ENCODE results near the gene CD163. TPM values are rescaled to one million over a fixed set of nuclear protein-coding genes. Genes with fewer than 3 reads are reported as not detected.
"Not testable (repeated sequence)": the region's sequence is repeated elsewhere in the genome, so short reads cannot be mapped to it uniquely, and the experiment has no call there.

CD163 gene
- total RNA-seq = not detected

DNA sequence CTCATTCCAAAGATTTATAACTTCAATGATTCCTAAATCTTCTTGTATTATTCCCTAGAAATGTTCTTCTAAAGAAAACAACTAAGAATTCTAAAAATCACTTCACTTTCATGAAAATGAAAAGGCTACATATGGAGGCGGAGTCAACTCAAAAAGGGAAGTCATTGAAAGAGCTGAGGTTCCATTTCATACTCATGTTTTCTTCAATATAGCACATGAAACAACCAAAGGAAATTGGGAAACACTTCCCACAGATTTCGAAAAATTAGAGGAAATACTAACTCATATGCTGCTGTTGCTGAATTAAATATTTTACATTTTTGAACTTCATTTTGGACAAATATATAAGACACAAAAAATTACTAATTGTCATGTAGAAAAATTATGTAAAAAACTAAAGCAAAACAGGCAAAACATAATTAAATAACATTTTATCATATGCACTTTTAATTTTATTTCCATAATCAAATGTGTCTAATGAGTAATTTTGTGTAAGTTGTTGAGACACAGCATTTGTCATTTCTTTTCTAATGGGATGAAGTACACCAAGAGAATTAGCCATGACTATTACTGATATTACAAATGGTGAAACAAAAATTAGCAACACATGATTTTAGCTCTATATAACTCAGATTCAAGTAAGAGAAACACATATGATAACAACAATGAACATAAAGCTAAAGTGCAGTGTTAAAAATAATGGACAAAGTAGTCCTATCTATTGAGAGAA, at the start of gene CD163:
Gene CD163 (minus strand): TSS at position 92 of the 730 bp plus-strand sequence. CDS start 87 bp downstream, at position 5.
- H3K27ac Mint-ChIP-seq = no peak within 1 kb of the TSS
- peaks cover 0 to under 1% of the 10 kb centered on the region in 2 donors for H3K9me3 Mint-ChIP-seq
- no peak for DNase-seq (ENCODE audit: low spot score in 2 of 2)
- no peak for ATAC-seq
- peaks cover 0 to 5% of the 10 kb centered on the region in 2 donors for H3K36me3 Mint-ChIP-seq

DNA sequence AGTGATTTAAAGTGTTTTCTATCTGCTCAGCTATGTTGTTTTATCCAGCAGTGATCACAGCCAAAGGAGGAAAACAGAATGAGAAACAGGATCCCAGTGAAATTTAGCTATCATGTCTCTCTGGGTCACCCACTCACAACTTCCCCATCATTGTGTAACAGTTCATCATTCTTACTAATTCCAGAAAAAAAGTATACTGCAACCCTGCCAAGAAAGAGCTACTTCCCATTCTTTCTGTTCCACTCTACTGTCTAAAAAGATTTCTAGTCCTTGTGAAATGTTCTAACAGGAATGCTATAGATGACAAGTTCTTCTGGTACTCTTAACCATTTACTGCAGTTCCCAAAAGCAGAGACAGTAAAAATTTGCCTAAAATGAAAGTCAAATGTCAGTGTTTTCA, 39.2 kb upstream of the CD163 start:
- peaks cover 0 to 5% of the 10 kb centered on the region in 2 donors for H3K9me3 Mint-ChIP-seq
- H3K27ac Mint-ChIP-seq = no peak overlapping the region
- ATAC-seq (no peak), DNase-seq (ENCODE audit: low spot score in 2 of 2) (no peak)
- H3K36me3 Mint-ChIP-seq = peaks cover 0 to 13% of the 10 kb centered on the region in 2 donors

DNA sequence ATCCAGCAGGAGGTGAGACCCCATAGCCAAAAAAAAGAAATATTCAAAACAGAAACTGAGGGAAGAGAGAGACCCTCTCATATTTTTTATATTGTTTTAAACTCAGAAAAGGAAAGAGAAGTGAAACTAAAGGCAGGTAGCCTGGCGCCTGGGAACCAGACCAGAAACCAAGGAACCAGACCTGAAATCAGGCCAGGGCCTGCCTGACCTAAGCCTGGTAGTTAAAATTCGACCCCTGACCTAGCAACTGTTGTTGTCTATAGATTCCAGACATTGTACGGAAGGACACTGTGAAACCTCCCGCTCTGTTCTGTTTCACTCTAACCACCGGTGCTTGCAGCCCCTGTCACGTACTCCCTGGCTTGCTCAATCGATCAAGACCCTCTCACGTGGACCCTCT, 38.5 kb upstream of the CD163 start:
- DNase-seq (ENCODE audit: low spot score in 2 of 2) = no peak
- no peak overlapping the region for H3K27ac Mint-ChIP-seq
- H3K9me3 Mint-ChIP-seq = peaks cover 0 to 9% of the 10 kb centered on the region in 2 donors
- H3K36me3 Mint-ChIP-seq = peaks cover 0 to 13% of the 10 kb centered on the region in 2 donors
- no peak for ATAC-seq

DNA sequence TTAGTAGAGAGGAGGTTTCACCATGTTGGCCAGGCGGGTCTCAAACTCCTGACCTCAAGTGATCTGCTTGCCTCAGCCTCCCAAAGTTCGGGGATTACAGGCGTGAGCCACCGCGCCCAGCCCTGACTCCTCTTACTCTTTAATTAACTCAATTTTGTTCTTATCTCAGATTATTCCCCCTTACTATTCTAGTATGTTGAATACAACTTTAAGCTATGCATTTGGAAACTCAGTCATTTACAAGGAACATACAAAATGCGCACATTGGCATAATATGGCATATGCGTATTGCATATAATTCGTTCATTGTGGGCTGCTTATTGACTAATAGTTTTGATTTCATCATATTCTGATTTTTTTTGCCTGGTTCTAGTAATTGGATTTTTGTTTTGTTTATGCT, 10.8 kb upstream of the CD163 start:
- no peak for DNase-seq (ENCODE audit: low spot score in 2 of 2)
- H3K36me3 Mint-ChIP-seq = peaks cover 0 to 1% of the 10 kb centered on the region in 2 donors
- peaks cover under 1 to 1% of the 10 kb centered on the region in 2 donors for H3K9me3 Mint-ChIP-seq
- no peak overlapping the region for H3K27ac Mint-ChIP-seq
- no peak for ATAC-seq

DNA sequence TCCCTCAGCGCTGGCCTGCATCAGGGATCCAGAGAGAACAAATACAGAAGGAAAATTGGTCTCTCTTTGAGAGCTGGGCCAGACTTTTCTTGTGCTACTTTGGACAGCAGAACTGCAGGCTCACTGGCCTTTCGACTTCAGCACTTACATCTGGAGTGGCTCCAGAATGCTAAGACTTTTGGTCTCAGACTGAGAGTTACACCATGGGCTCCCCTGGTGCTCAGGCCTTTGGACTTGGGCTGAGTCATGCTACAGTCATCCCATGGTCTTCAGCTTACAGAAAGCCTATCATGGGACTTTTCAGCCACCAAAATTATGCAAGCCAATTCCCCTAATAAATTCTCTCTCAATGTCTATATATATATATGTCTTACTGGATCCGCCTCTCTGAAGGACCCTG, 9.0 kb upstream of the CD163 start:
- DNase-seq (ENCODE audit: low spot score in 2 of 2) (no peak), ATAC-seq (no peak)
- H3K36me3 Mint-ChIP-seq = peaks cover 0 to 12% of the 10 kb centered on the region in 2 donors
- H3K9me3 Mint-ChIP-seq = peaks cover 4 to 7% of the 10 kb centered on the region in 2 donors
- H3K27ac Mint-ChIP-seq = no peak overlapping the region

DNA sequence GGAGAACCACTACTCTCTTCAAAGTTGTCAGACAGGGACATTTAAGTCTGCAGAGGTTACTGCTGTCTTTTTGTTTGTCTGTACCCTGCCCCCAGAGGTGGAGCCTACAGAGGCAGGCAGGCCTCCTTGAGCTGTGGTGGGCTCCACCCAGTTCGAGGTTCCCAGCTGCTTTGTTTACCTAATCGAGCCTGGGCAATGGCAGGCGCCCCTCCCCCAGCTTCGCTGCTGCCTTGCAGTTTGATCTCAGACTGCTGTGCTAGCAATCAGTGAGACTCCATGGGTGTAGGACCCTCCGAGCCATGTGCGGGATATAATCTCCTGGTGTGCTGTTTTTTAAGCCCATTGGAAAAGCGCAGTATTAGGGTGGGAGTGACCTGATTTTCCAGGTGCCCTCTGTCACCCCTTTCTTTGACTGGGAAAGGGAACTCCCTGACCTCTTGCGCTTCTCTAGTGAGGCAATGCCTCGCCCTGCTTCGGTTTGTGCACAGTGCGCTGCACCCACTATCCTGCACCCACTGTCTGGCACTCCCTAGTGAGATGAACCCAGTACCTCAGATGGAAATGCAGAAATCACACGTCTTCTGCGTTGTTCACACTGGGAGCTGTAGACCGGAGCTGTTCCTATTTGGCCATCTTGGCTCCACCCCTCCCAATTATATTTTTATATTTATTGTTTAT, 6.4 kb upstream of the CD163 start:
- ATAC-seq; H3K27ac Mint-ChIP-seq; H3K9me3 Mint-ChIP-seq; DNase-seq (ENCODE audit: low spot score in 2 of 2): not testable (repeated sequence)
- H3K36me3 Mint-ChIP-seq = peaks cover 0 to 12% of the 10 kb centered on the region in 2 donors

DNA sequence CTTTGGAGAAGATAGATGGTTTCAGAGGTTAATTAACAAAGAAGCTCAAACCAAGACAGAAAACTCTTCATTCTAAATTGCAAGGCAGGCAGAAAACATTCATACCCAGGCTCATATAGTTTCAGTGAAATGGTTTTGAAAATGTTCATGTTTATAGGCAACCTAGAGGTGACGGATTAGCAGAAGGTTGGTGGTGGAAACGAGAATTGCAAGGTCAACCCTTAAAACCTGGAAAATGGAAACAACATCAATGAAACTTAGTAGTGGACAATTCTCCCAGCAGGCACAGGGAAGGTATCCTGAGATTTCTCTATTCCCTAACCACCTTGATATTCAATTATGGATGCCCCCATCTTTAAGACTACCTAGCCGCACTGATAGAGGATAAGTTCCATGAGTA, 965 bp downstream of the CD163 start:
- H3K36me3 Mint-ChIP-seq = no peaks in the 10 kb centered on the region
- DNase-seq (ENCODE audit: low spot score in 2 of 2) (no peak), ATAC-seq (no peak)
- no peak overlapping the region for H3K27ac Mint-ChIP-seq
- H3K9me3 Mint-ChIP-seq = no peaks in the 10 kb centered on the region

DNA sequence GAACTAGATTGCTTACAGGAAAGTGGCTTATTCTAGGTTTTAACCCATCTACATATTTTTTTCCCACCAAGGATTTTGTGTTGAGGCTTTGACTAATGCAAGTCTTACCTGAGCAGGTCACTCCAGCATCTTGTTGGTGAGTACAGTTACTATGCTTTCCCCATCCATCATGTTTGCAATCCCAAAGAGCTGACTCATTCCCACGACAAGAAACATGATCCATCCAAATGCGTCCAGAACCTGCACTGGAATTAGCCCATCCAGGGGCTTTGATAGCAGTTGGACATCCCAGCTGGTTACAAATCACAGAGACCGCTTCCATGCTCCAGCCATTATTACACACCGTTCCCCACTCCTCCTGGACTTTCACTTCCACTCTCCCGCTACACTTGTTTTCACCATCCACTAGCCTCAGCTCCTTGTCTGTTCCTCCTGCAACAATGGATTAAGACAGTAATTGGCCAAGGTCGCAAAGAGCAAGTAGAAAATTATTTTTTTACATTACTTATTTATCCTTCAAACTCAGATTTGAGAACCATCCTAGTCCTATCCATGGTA, 2.5 kb downstream of the CD163 start:
- ATAC-seq (no peak), DNase-seq (ENCODE audit: low spot score in 2 of 2) (no peak)
- no peaks in the 10 kb centered on the region for H3K36me3 Mint-ChIP-seq
- H3K27ac Mint-ChIP-seq = no peak overlapping the region
- no peaks in the 10 kb centered on the region for H3K9me3 Mint-ChIP-seq

DNA sequence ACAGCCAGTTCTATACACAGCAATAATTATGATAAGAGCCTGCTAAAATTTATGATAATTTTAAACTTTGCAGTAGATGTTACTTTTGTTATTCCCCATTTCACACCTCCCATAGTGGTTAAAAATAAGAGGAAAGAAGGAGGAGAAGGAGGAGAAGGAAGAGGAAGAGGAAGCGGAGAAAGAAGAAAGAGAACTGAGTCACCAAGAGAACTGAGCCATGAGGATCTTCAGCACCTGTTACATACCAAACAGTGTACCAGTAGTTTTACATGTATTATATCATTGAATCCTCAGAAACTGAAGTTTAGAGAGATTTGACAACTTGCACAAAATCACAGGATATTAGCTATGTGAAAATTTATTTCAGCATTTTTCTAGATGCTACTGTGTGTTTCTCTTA, 3.9 kb downstream of the CD163 start:
- no peaks in the 10 kb centered on the region for H3K9me3 Mint-ChIP-seq
- no peak overlapping the region for H3K27ac Mint-ChIP-seq
- ATAC-seq (no peak), DNase-seq (ENCODE audit: low spot score in 2 of 2) (no peak)
- no peaks in the 10 kb centered on the region for H3K36me3 Mint-ChIP-seq

DNA sequence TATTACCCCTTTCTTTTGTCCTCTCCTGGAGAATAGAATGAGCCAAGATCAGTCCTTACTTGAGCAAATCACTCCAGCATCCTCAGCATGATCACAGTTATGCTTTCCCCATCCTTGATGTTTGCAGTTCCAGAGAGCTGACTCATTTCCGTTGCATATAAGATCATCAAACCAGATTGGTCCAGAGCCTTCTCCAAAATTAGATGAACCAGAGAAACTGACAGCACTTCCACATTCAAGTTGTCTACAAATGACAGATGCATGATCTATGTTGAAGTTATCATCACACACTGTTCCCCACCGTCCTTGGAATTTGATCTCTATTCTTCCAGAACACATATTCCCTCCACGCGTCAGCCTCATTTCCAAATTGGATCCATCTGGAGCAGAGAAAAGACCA, 4.8 kb downstream of the CD163 start:
- no peak for ATAC-seq
- no peak overlapping the region for H3K27ac Mint-ChIP-seq
- no peaks in the 10 kb centered on the region for H3K36me3 Mint-ChIP-seq
- DNase-seq (ENCODE audit: low spot score in 2 of 2) = no peak
- H3K9me3 Mint-ChIP-seq = no peaks in the 10 kb centered on the region

DNA sequence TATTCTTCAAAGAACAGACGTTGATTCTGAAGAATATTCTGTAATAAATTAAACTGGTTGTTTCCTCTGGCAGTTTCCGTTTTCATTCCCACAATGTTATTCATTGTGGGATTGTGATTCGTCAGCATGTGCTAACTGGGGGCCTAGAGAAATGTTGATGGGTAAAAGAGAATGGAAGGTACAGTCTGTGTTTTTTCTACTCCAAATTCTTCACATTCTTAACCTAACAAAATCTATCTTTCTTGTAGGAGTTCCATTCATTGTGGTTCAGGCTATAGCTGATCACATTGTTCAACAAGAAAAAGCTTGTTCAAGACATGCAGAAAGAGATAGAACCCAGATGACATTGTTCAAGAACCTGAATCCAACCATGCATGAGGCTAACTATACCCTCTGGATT, 5.9 kb downstream of the CD163 start:
- no peak for ATAC-seq
- H3K9me3 Mint-ChIP-seq = no peaks in the 10 kb centered on the region
- H3K36me3 Mint-ChIP-seq = no peaks in the 10 kb centered on the region

DNA sequence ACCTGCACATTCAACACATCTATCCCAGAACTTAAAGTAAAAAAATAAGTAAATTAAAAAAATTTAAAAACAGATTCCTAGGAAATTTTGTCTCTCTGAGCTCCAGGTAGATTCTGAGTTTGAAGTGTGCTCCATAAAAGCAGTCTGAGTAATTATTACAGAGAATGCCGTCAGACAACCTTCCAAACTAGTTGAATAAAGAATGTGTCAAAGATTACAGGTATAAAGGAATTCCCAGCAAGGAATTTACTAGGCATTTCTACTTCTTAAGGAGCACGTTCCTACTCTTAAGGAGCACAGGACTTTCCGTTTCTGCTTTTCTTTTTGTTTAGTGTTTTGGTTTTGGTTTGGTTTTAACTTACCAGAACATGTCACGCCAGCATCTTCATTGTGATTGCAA, 7.1 kb downstream of the CD163 start:
- ATAC-seq (no peak), DNase-seq (ENCODE audit: low spot score in 2 of 2) (no peak)
- Mint-ChIP-seq H3K36me3 (no peaks in the 10 kb centered on the region), H3K9me3 (no peaks in the 10 kb centered on the region), H3K27ac (no peak overlapping the region)

More for the DNA sequence above, 5.9 kb downstream of the CD163 start:
- no peak overlapping the region for H3K27ac Mint-ChIP-seq
- DNase-seq (ENCODE audit: low spot score in 2 of 2) = no peak

DNA sequence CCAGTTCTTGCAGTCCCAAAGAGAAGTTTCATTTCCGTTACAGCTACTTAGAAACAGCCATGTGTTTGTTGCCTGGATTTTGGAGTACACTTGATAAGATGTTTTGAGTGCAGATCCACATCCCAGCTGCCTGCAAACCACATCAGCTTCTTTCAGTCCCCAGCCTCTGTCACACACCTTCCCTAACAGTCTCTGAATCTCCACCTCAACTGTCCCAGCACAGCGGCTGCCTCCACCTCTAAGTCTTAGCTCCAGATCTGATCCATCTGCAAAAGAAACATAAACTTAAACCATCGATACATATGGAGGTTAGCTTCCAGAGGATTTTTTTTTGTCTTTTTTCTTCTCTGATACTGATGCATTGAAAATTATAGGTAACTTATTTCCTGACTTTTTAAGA, 8.4 kb downstream of the CD163 start:
- H3K36me3 Mint-ChIP-seq = no peaks in the 10 kb centered on the region

DNA sequence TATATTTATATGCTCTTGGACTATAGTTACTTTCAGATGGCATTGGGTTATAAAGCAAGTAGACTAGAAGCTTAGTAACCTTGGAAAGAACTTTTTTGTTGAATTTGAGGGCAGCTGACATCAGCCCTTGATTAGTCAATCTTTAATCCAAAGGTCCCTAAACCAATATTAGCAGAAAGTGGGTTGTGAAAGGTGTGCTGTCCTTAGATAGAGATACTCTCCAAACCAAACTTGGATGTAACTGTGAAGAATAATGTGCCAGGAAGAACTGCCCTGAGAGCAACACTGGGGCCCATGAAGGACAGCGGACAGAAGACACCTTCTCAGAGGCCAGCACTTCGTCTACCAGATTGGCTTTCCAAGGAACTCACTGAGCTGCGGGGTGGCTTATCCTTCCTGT, 10.6 kb downstream of the CD163 start:
- ATAC-seq (no peak), DNase-seq (ENCODE audit: low spot score in 2 of 2) (no peak)
- H3K36me3 Mint-ChIP-seq = no peaks in the 10 kb centered on the region
- H3K9me3 Mint-ChIP-seq = no peaks in the 10 kb centered on the region
- H3K27ac Mint-ChIP-seq = no peak overlapping the region

More for the DNA sequence above, 8.4 kb downstream of the CD163 start:
- Mint-ChIP-seq H3K27ac (no peak overlapping the region), H3K9me3 (no peaks in the 10 kb centered on the region)
- ATAC-seq (no peak), DNase-seq (ENCODE audit: low spot score in 2 of 2) (no peak)

DNA sequence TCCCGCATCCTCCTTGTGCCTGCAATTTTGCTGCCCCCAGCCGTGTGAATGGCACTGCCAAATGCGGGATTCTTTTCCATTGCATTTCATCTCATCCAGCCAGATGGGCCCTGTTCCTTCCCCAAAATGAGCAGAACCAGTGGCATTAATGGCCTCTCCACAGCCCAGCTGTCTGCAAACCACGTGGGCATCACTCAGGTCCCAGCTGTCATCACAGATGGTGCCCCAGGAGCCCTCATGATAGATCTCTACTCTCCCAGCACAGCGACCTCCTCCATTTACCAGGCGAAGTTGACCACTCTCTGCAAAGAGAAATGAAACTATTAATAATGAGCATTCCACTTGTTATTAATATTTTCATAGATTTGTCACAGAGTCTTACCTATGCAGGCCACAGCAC, 17.1 kb downstream of the CD163 start:
- DNase-seq (ENCODE audit: low spot score in 2 of 2) (no peak), ATAC-seq (no peak)
- no peaks in the 10 kb centered on the region for H3K36me3 Mint-ChIP-seq
- no peaks in the 10 kb centered on the region for H3K9me3 Mint-ChIP-seq
- no peak overlapping the region for H3K27ac Mint-ChIP-seq

DNA sequence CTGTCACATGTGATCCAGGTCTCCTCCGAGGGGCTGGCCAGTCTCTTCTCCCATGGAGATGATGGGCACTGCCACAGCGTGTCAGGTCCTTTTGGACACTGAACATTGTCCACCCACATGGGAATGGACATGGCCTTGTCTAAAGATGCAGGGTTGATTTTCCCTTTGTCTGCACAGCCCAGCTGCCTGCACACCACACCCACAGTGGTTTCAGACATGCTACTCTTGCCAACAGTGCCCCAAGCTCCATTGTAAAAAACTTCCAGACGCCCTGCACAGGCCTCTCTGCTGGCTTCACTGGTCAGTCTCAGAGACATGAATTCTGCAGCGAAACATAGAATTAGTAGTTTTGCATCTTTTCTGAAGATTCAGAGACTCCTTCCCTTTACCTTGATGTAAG, 18.5 kb downstream of the CD163 start:
- no peak overlapping the region for H3K27ac Mint-ChIP-seq
- no peak for DNase-seq (ENCODE audit: low spot score in 2 of 2)
- no peaks in the 10 kb centered on the region for H3K9me3 Mint-ChIP-seq
- H3K36me3 Mint-ChIP-seq = no peaks in the 10 kb centered on the region
- no peak for ATAC-seq

DNA sequence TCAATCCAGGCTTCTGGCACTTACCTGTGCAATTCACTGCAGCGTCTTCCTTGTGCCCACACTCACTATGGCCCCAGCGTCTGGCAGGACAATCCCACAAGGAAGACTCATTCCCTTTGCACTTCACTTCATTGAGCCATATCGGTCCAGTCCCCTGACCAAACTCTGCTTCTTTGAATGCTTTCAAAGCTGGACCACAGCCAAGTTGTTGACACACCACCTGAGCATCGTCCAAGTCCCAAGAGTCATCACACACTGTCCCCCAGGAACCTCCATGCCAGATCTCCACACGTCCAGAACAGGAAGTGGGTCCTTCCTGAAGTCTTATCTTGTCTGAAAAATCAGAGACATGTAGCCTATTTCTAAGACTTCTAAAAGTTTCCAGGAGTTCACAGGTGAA, 20.2 kb downstream of the CD163 start:
- ATAC-seq = no peak
- no peaks in the 10 kb centered on the region for H3K36me3 Mint-ChIP-seq
- H3K27ac Mint-ChIP-seq = no peak overlapping the region
- H3K9me3 Mint-ChIP-seq = no peaks in the 10 kb centered on the region
- DNase-seq (ENCODE audit: low spot score in 2 of 2) = no peak

DNA sequence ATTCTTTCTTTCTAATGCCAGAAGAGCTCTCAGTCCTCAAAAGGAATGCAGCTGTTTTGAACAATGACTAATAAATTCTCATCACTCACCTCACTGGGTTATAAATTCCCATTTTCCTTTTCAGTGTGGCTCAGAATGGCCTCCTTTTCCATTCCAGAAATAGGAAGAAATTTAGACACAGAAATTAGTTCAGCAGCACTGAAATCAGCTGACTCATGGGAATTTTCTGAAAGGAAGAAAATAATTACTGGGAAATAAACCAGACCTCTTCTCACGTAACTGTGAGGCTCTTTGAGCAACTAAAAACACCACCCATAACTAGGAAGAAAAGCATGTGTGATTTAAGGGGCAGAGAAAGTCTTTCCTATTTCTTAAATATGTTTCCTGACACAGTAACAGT, 23.8 kb downstream of the CD163 start:
- H3K36me3 Mint-ChIP-seq = no peaks in the 10 kb centered on the region
- DNase-seq (ENCODE audit: low spot score in 2 of 2) (no peak), ATAC-seq (no peak)
- H3K27ac Mint-ChIP-seq = no peak overlapping the region
- H3K9me3 Mint-ChIP-seq = no peaks in the 10 kb centered on the region
